ENCODE data around the gene SEC61A1. TPM values are rescaled to one million over a fixed set of nuclear protein-coding genes. Genes with fewer than 3 reads are reported as not detected.

SEC61A1 gene
- total RNA-seq (ENCODE audit: low replicate concordance) = 220 and 292 TPM in 2 replicates

GRCh38 chr3:128051837-128052594, at the start of gene SEC61A1:
Gene SEC61A1 (plus strand): TSS chr3:128052437. CDS start chr3:128052553, 116 bp downstream.

Other genes with a start within 250 kb of the SEC61A1 start
- 7.4 and 18.7 TPM in 2 replicates for gene MGLL, start 229.9 kb upstream of the SEC61A1 start, total RNA-seq (ENCODE audit: low replicate concordance)
- gene KBTBD12, start 137.2 kb upstream of the SEC61A1 start, total RNA-seq (ENCODE audit: low replicate concordance) = not detected in 2 replicates
- 48.6 and 78.2 TPM in 2 replicates for gene RUVBL1, start 71.4 kb downstream of the SEC61A1 start, total RNA-seq (ENCODE audit: low replicate concordance)
- 2.7 and 3.3 TPM in 2 replicates for gene EEFSEC, start 101.0 kb downstream of the SEC61A1 start, total RNA-seq (ENCODE audit: low replicate concordance)